Common myeloid progenitor, CD34-positive (primary cell): ENCODE measurements around the gene CSNK1E.

ENCODE experiments used
- CTCF ChIA-PET: fragments of 350-600 bp; sonication (Branson Sonifier 250); formaldehyde crosslinking; loops from one replicate; lab custom pipeline; 2021; ENCODE audit warnings: antibody characterized with exemption; lab: Charles Lee
- POLR2A ChIA-PET: fragments of 350-600 bp; sonication (Branson Sonifier 250); formaldehyde crosslinking; loops from one replicate; lab custom pipeline; 2021; ENCODE audit warnings: antibody characterized with exemption; lab: Charles Lee
- DNase-seq, 3 donors: peaks; one replicate each; pipeline versions ENCODE4 v3.0.0 to v3.0.0-alpha.2; 2013
- H3K27ac ChIP-seq, 2 experiments: 1 replicate in 1 of 2; 2 replicates in 1 of 2; pipeline ENCODE4 v1.7.0; 2013; ENCODE audit warnings: inconsistent platforms in 2 of 2, low read length in 2 of 2, mild to moderate bottlenecking in 2 of 2, low read depth in 1 of 2, moderate library complexity in 1 of 2; ENCODE audit not compliant: severe bottlenecking in 2 of 2, insufficient read depth in 1 of 2, poor library complexity in 1 of 2
- H3K27me3 ChIP-seq, 5 experiments: replicated peaks in 2 of 5; 1 replicate in 3 of 5; 2 replicates in 2 of 5; pipeline versions ENCODE4 v1.6.1 to v1.7.0; 2013; ENCODE audit warnings: low read length in 4 of 5, mild to moderate bottlenecking in 2 of 5, moderate library complexity in 2 of 5, inconsistent platforms in 1 of 5; ENCODE audit not compliant: insufficient read depth in 5 of 5, control insufficient read depth in 4 of 5
- H3K36me3 ChIP-seq, 4 experiments: 1 replicate in 2 of 4; 2 replicates in 2 of 4; pipeline versions ENCODE4 v1.6.1 to v1.7.0; 2013; ENCODE audit warnings: low read length in 3 of 4, control low read depth in 1 of 4, mild to moderate bottlenecking in 1 of 4; ENCODE audit not compliant: control insufficient read depth in 4 of 4, insufficient read depth in 4 of 4
- H3K4me1 ChIP-seq, 4 experiments: 1 replicate in 3 of 4; 2 replicates in 1 of 4; pipeline versions ENCODE4 v1.6.1 to v1.7.1; 2013; ENCODE audit warnings: low read length in 3 of 4, mild to moderate bottlenecking in 3 of 4, control low read depth in 1 of 4, inconsistent platforms in 1 of 4, moderate library complexity in 1 of 4; ENCODE audit not compliant: control insufficient read depth in 4 of 4, insufficient read depth in 4 of 4; ENCODE audit errors: control extremely low read depth in 1 of 4
- H3K4me3 ChIP-seq, 7 experiments: 1 replicate in 4 of 7; 2 replicates in 3 of 7; pipeline versions ENCODE4 v1.5.1 to v1.7.0; 2013; ENCODE audit warnings: mild to moderate bottlenecking in 7 of 7, low read length in 6 of 7, moderate library complexity in 6 of 7, inconsistent platforms in 2 of 7, low read depth in 2 of 7, control low read depth in 1 of 7; ENCODE audit not compliant: insufficient read depth in 4 of 7, control insufficient read depth in 1 of 7; ENCODE audit errors: extremely low read depth in 1 of 7
- H3K9me3 ChIP-seq, 5 experiments: 1 replicate in 4 of 5; 2 replicates in 1 of 5; pipeline versions ENCODE4 v1.6.1 to v1.7.1; 2013; ENCODE audit warnings: low read length in 4 of 5, mild to moderate bottlenecking in 2 of 5, inconsistent platforms in 1 of 5, low read depth in 1 of 5, moderate library complexity in 1 of 5; ENCODE audit not compliant: control insufficient read depth in 4 of 5, insufficient read depth in 2 of 5; ENCODE audit errors: control extremely low read depth in 1 of 5
- WGBS: methylation state at CpG from one replicate; pipeline ENCODE4 v1.1.5; 2013; ENCODE audit not compliant: insufficient coverage; 5-methylcytosine and 5-hydroxymethylcytosine counted together

The CSNK1E gene

DNA sequence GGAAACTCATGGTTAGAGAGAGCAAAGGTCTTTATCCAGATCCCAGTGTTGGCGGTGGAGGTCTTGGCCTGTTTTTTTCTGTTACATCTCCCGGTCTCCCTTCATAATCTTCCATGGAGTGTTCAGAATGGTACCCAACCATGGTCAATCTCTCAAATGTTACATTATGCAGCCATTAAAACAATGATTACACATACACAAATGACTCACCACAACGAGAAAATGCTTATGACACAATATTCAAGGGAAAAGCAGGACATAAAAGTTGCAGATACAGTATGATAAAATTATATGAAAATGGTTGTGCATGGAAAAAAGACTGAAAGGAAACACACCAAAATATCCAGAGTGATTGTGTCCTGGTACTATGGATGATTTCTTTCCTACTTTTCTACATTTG, 17.8 kb upstream of the CSNK1E start:
- CTCF ChIA-PET: interaction anchor here (1.0 to 2.0 kb wide), 2 partner anchors 10 to 283 kb away, joined by 3 to 4 read pairs; no protein-coding TSS in a partner anchor
- WGBS: 100% methylated on average over 1 of the region's 3 CpGs

DNA sequence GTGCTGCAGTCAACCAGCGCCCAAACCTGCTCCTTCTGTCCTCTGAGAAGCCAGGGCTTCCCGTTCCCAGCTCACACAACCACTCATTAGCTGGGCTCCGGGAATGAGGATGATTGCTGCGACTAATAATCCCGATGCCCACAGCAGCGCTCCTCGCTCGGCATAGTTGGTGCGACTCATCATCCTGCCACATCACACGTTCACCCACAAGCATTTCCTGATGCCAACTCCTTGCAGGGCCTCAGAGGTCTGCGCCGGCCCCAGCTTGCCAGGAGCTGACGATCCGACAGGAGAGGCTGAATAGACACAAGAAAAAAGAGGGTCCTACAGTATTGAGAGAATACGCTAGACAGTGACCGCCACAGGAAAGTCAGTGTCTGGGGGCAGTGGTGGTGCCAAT, 10.6 kb upstream of the CSNK1E start:
- CTCF ChIA-PET: interaction anchor here (0.7 to 0.8 kb wide), 2 partner anchors 16 to 24 kb away, joined by 3 read pairs; no protein-coding TSS in a partner anchor

More for the DNA sequence above, 17.8 kb upstream of the CSNK1E start:
- POLR2A ChIA-PET: no interaction called here
- no peak overlapping the region for H3K4me3 ChIP-seq
- no peak for DNase-seq
- no peaks in the 10 kb centered on the region for H3K36me3 ChIP-seq
- H3K4me1 ChIP-seq: peaks cover 0 to 21% (median 16%) of the 10 kb centered on the region in 4 experiments
- no peak overlapping the region for H3K27ac ChIP-seq
- no peaks in the 10 kb centered on the region for H3K27me3 ChIP-seq
- no peaks in the 10 kb centered on the region for H3K9me3 ChIP-seq

DNA sequence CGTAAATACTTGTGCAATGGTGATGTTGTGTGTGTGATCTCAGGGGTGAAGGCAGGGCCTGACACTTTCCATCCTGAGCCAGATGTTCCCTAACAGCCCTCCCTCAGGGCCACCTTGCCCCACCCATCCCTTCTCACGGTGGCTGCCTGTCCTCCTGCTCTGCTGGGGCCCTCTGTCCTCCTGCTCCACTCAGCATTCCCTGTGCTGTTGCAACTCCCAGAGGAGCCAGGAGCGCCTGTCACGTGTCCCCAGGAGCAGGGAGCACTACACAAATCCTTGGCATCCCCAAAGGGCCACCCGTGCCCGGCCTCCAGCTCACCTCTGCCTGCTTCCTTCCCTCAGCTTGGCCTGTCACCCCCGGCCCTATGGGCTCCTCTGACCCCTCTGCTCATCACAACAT, 10.2 kb upstream of the CSNK1E start:
- POLR2A ChIA-PET: no interaction called here
- no peak for DNase-seq
- Histone ChIP-seq H3K9me3 (no peaks in the 10 kb centered on the region), H3K4me3 (no peak overlapping the region), H3K4me1 (peaks cover 0 to 8% (median 2%) of the 10 kb centered on the region in 4 experiments), H3K27ac (no peak overlapping the region), H3K27me3 (no peaks in the 10 kb centered on the region), H3K36me3 (no peaks in the 10 kb centered on the region)
- CTCF ChIA-PET: interaction anchor here (0.7 kb wide), 1 partner anchor 24 kb away, joined by 3 read pairs; no protein-coding TSS in a partner anchor
- 91% methylated on average over 7 of the region's 7 CpGs for WGBS

More for the DNA sequence above, 10.6 kb upstream of the CSNK1E start:
- no peaks in the 10 kb centered on the region for H3K36me3 ChIP-seq
- H3K4me1 ChIP-seq: peaks cover 0 to 8% (median 2%) of the 10 kb centered on the region in 4 experiments
- H3K27me3 ChIP-seq: no peaks in the 10 kb centered on the region
- POLR2A ChIA-PET: no interaction called here
- H3K27ac ChIP-seq: no peak overlapping the region
- DNase-seq: peak in 1 of 3 donors; percentile 48
- H3K9me3 ChIP-seq: no peaks in the 10 kb centered on the region
- no peak overlapping the region for H3K4me3 ChIP-seq
- 79% methylated on average over 14 of the region's 16 CpGs for WGBS

GRCh38 chr22:38325587-38325986, 8.4 kb upstream of the CSNK1E start:
- H3K9me3 ChIP-seq: no peaks in the 10 kb centered on the region
- H3K4me3 ChIP-seq: no peak overlapping the region
- POLR2A ChIA-PET: interaction anchor here (1.8 kb wide), 1 partner anchor 11 kb away, joined by 5 read pairs; no protein-coding TSS in a partner anchor
- H3K27ac ChIP-seq: no peak overlapping the region
- no peaks in the 10 kb centered on the region for H3K27me3 ChIP-seq
- no peak for DNase-seq
- peaks cover 0 to 8% (median 2%) of the 10 kb centered on the region in 4 experiments for H3K4me1 ChIP-seq
- H3K36me3 ChIP-seq: no peaks in the 10 kb centered on the region
- 93% methylated on average over 6 of the region's 6 CpGs for WGBS
- CTCF ChIA-PET: interaction anchor here (1.3 kb wide), 1 partner anchor 12 kb away, joined by 3 read pairs; no protein-coding TSS in a partner anchor

DNA sequence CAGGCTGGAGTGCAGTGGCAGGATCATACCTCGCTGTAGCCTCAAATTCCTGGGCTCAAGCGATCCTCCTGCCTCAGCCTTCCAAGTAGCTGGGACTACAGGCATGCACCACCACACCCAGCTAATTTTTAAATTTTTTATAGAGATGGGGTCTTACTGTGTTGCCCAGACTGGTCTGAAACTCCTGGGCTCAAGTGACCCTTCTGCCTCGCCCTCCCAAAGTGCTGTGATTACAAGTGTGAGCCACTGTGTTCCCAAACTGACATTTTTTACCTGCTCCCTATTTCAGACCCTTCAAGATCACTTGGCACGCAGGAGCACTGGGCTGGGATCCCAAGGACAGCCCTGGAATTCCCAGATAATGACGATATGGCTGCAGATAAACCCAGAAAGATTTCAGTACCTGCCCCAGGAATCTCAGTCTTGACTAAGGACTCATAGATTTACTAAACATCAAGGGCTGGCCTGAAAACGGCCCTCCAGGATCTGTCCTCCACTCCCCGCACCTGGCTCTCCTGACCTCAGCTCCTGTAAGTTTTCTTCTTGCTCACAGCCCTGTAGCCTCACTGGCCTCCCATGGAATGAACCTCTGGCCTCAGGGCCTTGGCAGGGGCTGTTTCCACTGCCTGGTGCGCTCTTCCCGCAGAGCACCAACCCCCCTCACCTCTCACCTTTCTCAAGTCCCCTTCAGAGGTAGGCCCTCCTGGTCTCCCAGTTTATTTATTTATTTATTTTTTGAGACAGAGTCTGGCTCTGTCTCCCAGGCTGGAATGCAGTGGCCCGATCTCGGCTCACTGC, 3.6 kb upstream of the CSNK1E start:
- no peaks in the 10 kb centered on the region for H3K27me3 ChIP-seq
- H3K27ac ChIP-seq: no peak overlapping the region
- ChIA-PET POLR2A (no interaction called here), CTCF (interaction anchor here (0.9 to 1.5 kb wide), 3 partner anchors 20 to 26 kb away, joined by 3 to 5 read pairs (median 4); no protein-coding TSS in a partner anchor)
- H3K9me3 ChIP-seq: no peaks in the 10 kb centered on the region
- 97% methylated on average over 5 of the region's 11 CpGs for WGBS
- H3K4me1 ChIP-seq: peaks cover 5 to 24% (median 16%) of the 10 kb centered on the region in 4 experiments
- no peak overlapping the region for H3K4me3 ChIP-seq
- DNase-seq: no peak
- H3K36me3 ChIP-seq: no peaks in the 10 kb centered on the region

DNA sequence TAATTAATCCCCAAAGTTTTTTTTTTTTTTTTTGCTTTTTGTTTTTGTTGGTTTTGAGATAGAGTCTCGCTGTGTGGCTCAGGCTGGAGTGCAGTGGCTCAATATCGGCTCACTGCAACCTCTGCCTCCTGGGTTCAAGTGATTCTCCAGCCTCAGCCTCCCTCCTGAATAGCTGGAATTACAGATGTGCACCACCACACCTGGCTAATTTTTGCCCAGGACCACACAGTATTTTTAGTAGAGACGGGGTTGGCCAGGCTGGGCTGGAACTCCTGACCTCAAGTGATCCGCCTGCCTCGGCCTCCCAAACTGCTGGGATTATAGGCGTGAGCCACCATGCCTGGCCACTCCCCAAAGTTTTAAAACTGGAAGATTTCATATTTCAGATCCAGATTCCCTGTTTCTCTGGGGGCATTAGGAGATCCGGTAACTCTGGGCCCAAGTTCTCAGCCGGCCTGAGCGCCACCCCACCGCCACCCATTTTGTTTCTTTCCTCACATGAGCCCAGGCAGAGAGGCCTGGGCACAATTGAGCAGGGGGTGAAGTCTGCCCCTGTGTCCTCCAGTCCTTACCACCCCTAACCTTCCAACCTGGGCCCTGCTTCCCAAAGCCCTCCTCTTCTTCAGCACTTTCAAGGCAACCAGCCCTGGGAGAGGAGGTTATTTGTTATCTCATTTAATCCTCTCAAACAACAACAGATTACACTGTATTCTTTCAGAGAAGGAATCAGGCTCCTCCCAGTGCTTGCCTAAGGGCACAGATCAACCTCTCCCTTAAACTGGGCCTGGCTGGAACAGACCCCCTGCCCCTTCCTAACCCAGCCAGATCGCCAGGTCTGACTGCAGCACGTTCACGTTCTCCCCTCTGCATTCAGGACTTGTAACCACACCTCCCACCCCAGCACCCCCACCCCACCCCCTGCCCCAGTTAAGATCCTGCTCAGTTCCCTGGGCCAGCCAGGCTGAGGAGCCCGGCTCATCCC, 1.9 kb upstream of the CSNK1E start:
- CTCF ChIA-PET: interaction anchor here (1.8 kb wide), 1 partner anchor 13 kb away, joined by 5 read pairs; no protein-coding TSS in a partner anchor
- WGBS: 94% methylated on average over 8 of the region's 14 CpGs

More for the DNA sequence above, 1.9 kb upstream of the CSNK1E start:
- Histone ChIP-seq H3K27ac (peak overlapping the region in 1 of 2 experiments; percentile 14), H3K27me3 (no peaks in the 10 kb centered on the region), H3K4me1 (peaks cover 6 to 41% (median 34%) of the 10 kb centered on the region in 4 experiments), H3K4me3 (no peak overlapping the region), H3K9me3 (no peaks in the 10 kb centered on the region), H3K36me3 (peaks cover 0 to under 1% (median 0%) of the 10 kb centered on the region in 4 experiments)
- POLR2A ChIA-PET: interaction anchor here (1.2 kb wide), 1 partner anchor 14 kb away, joined by 3 read pairs; no protein-coding TSS in a partner anchor
- DNase-seq: no peak
